ENCODE data around the gene TNK2. TPM values are rescaled to one million over a fixed set of nuclear protein-coding genes. Genes with fewer than 3 reads are reported as not detected.
"Not testable (repeated sequence)": the region's sequence is repeated elsewhere in the genome, so short reads cannot be mapped to it uniquely, and the experiment has no call there.

Gene TNK2
- total RNA-seq, 1 experiment from 2014 or later: 72.3 TPM

DNA sequence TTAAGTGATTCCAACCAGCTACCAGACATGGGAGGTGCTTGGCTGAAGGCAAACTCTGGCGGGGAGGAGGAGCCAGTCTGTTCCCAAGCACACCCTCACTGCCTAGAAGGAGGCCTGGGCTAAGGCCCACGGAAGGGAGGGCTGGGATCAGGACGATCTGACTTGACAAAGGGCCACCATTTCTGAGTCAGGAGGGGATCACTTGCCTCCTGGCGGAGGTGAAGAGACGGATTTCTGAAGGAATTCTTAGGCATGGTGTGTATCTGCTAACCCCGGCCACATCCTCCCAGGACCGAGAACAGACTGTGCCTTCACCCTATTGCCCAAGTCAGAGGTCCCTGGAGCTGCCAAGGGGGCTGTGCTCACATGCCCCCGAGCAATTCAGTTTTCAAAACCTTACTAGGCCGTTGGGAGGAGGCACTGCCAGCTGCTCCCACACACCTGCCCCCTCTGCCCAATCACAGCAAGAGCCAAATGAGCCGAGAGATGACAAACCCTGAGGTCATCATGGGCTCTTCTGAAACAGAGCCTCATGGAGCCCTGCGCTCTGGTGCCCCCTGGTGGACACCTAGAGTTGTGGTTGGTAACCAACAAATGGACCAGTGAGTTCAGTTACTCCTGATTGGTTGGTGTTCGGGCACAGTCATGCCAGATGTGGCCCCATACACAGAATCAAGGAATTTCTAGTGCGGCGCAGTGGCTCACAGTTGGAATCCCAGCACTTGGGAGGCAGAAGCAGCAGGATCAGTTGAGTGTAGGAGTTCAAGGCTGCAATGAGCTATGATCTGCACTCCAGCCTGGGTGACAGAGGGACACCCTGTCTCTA lies 6.5 kb upstream of the TNK2 start:
- no TSS peak for BruUV-seq (replicated peaks)
- in situ Hi-C loops (cut with HindIII; ENCODE audit: low pct_unique_long_range_greater_than_20kb, low sequenced_read_pairs) (no loop called here), intact Hi-C loops (cut with micrococcal nuclease; ENCODE audit: unreplicated experiment) (loop anchor here (1.0 kb wide), 1 partner anchor 52 kb away; no protein-coding TSS in a partner anchor)
- Histone ChIP-seq H3K4me3 (ENCODE audit: low read depth in 2 of 2, low read length in 2 of 2) (peak overlapping the region in 1 of 2 experiments; percentile 26; a peak in 2 of 4 replicates), H3K4me1 (ENCODE audit: control insufficient read depth, insufficient read depth, low read length) (peaks cover 26% of the 10 kb centered on the region), H3K27ac (ENCODE audit: low read length) (peak overlapping the region; percentile 61), H3K36me3 (ENCODE audit: control insufficient read depth, insufficient read depth, low read length) (no peaks in the 10 kb centered on the region), H3K27me3 (ENCODE audit: control insufficient read depth, insufficient read depth, low read length) (no peaks in the 10 kb centered on the region), H3K9me3 (ENCODE audit: control insufficient read depth, insufficient read depth, low read depth, low read length) (no peaks in the 10 kb centered on the region)
- peak; percentile 93 for ATAC-seq
- POLR2A ChIA-PET: no interaction called here
- peak; percentile 88 for DNase-seq (ENCODE audit: low read depth, low spot score)
- CTCF ChIA-PET: interaction anchor here (1.0 to 2.0 kb wide), 5 partner anchors 9 to 55 kb away, joined by 3 to 9 read pairs (median 6); no protein-coding TSS in a partner anchor
- TF ChIP-seq POLR2AphosphoS5 (IDR thresholded peaks at IDR 0.05; ENCODE audit: low read depth, low read length) (no peak), TCF7L2 (IDR thresholded peaks at IDR 0.05; ENCODE audit: low read depth, low read length) (0 out of 2 replicates have a peak, but pooled peaks have one; percentile 28), CTCF (IDR thresholded peaks at IDR 0.05) (peak; percentile 99)

DNA sequence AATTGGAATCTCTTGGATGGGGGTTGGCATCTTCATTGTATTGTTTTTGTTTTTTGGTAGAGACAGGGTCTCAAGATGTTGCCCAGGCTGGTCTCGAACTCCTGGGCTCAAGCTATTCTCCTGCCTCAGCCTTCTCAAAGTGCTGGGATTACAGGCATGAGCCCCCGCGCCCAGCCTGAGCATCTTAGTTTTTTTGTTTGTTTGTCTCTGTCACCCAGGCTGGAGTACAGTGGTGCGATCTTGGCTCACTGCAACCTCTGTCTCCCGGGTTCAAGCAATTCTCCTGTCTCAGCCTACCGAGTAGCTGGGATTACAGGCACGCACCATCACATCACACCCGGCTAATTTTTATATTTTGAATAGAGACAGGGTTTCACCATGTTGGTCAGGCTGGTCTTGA lies 5.8 kb upstream of the TNK2 start:
- peaks cover 26% of the 10 kb centered on the region for H3K4me1 ChIP-seq (ENCODE audit: control insufficient read depth, insufficient read depth, low read length)
- in situ Hi-C loops (cut with HindIII; ENCODE audit: low pct_unique_long_range_greater_than_20kb, low sequenced_read_pairs); POLR2A ChIA-PET; H3K27me3 ChIP-seq (ENCODE audit: control insufficient read depth, insufficient read depth, low read length); ATAC-seq; BruUV-seq (replicated peaks); H3K9me3 ChIP-seq (ENCODE audit: control insufficient read depth, insufficient read depth, low read depth, low read length); H3K4me3 ChIP-seq (ENCODE audit: low read depth in 2 of 2, low read length in 2 of 2); H3K36me3 ChIP-seq (ENCODE audit: control insufficient read depth, insufficient read depth, low read length); intact Hi-C loops (cut with micrococcal nuclease; ENCODE audit: unreplicated experiment); DNase-seq (ENCODE audit: low read depth, low spot score); H3K27ac ChIP-seq (ENCODE audit: low read length): not testable (repeated sequence)
- CTCF ChIA-PET: interaction anchor here (1.2 to 2.0 kb wide), 3 partner anchors 9 to 55 kb away, joined by 3 to 9 read pairs (median 6); no protein-coding TSS in a partner anchor

- H3K4me3 ChIP-seq (ENCODE audit: low read depth in 2 of 2, low read length in 2 of 2): no peak overlapping the region
- intact Hi-C loops (cut with micrococcal nuclease; ENCODE audit: unreplicated experiment) (no loop called here), in situ Hi-C loops (cut with HindIII; ENCODE audit: low pct_unique_long_range_greater_than_20kb, low sequenced_read_pairs) (no loop called here)
- POLR2A ChIA-PET: interaction anchor here (1.1 kb wide), 1 partner anchor 20 kb away, joined by 3 read pairs; no protein-coding TSS in a partner anchor
- TF ChIP-seq POLR2AphosphoS5 (IDR thresholded peaks at IDR 0.05; ENCODE audit: low read depth, low read length) (no peak), CTCF (IDR thresholded peaks at IDR 0.05) (no peak), REST (IDR thresholded peaks at IDR 0.05; ENCODE audit: insufficient read depth in 1 of 2, low read depth in 2 of 2, low read length in 1 of 2) (no peak), TCF7L2 (IDR thresholded peaks at IDR 0.05; ENCODE audit: low read depth, low read length) (no peak), SIN3A (IDR thresholded peaks at IDR 0.05; ENCODE audit: borderline replicate concordance, insufficient read depth, low read depth, low read length) (no peak)
- H3K27me3 ChIP-seq (ENCODE audit: control insufficient read depth, insufficient read depth, low read length): no peaks in the 10 kb centered on the region
- no peaks in the 10 kb centered on the region for H3K36me3 ChIP-seq (ENCODE audit: control insufficient read depth, insufficient read depth, low read length)
- no peak overlapping the region for H3K27ac ChIP-seq (ENCODE audit: low read length)
- H3K9me3 ChIP-seq (ENCODE audit: control insufficient read depth, insufficient read depth, low read depth, low read length): no peaks in the 10 kb centered on the region
- ATAC-seq (no peak), DNase-seq (ENCODE audit: low read depth, low spot score) (no peak)
- H3K4me1 ChIP-seq (ENCODE audit: control insufficient read depth, insufficient read depth, low read length): peaks cover 26% of the 10 kb centered on the region
- CTCF ChIA-PET: interaction anchor here (2.0 kb wide), 1 partner anchor 19 kb away, joined by 9 read pairs; no protein-coding TSS in a partner anchor
- no TSS peak for BruUV-seq (replicated peaks)
Observed at GRCh38 chr3:195913382-195913781, 5.0 kb upstream of the TNK2 start.

All from Panc1 (cell line).